ENCODE data around the gene PFN4. TPM values are rescaled to one million over a fixed set of nuclear protein-coding genes. Genes with fewer than 3 reads are reported as not detected.

Gene PFN4
- total and polyA plus RNA-seq, 2 of the 4 experiments (the other 2 are of a cell fraction) = 0.36 to 0.48 TPM

DNA sequence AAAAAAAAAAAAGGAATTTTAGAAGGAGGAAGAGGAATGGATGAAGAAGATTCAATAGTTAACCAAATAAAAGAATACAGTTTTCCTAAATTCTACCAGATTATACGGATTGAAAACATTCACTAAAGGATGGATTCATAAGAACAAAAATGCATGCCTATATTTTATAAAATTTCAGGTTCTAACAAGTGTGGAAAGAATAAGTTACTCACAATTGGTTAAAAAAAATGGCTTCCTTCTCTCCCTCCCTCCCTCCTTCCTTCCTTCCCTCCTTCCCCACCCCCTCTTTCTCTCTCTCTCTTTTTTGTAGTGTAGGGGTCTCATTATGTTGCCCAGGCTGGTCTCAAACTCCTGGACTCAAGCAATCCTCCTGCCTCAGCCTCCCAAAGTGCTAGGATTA is 36.9 kb downstream of the PFN4 start:
- no peak overlapping the region for H3K23ac ChIP-seq (ENCODE audit: low read depth, low read length)
- no CpG with 5 or more reads among the region's 1 CpG for WGBS, 2 experiments (ENCODE audit: extremely low coverage in 2 of 2, insufficient read length in 1 of 2)
- H3K4me2 ChIP-seq (ENCODE audit: low read depth, low read length) = no peak overlapping the region
- no peak overlapping the region for H3K4me3 ChIP-seq (ENCODE audit: insufficient read depth, low read depth, low read length)
- no peak for ATAC-seq (ENCODE audit: low read depth)
- H3K56ac ChIP-seq (ENCODE audit: extremely low read depth, insufficient read depth, low read length) = no peak overlapping the region
- no peak overlapping the region for H3K9ac ChIP-seq (ENCODE audit: low read depth, low read length)
- no peaks in the 10 kb centered on the region for H3K9me3 ChIP-seq (ENCODE audit: control insufficient read depth, insufficient read depth, low read length)
- H3K36me3 ChIP-seq (ENCODE audit: control insufficient read depth, insufficient read depth, low read length) = peaks cover 13% of the 10 kb centered on the region
- H2AFZ ChIP-seq (replicated peaks; ENCODE audit: low read length, poor library complexity) = no peak overlapping the region
- no peak overlapping the region for H2BK15ac ChIP-seq (ENCODE audit: low read depth, low read length)
- no peak overlapping the region for H4K8ac ChIP-seq (ENCODE audit: low read depth in 2 of 2, low read length in 2 of 2)
- H4K5ac ChIP-seq (ENCODE audit: low read depth, low read length) = no peak overlapping the region
- H2BK20ac ChIP-seq (ENCODE audit: low read depth, low read length) = no peak overlapping the region
- BruUV-seq (replicated peaks) = no TSS peak
- no peak overlapping the region for H3K14ac ChIP-seq (replicated peaks; ENCODE audit: low read depth, low read length)
- ChIA-PET CTCF (no interaction called here), POLR2A (ENCODE audit: unreplicated experiment) (no interaction called here)
- no peak overlapping the region for H2BK5ac ChIP-seq (ENCODE audit: low read depth, low read length, poor library complexity, severe bottlenecking)
- dilution Hi-C loops (cut with HindIII; ENCODE audit: low sequenced_read_pairs, unreplicated experiment) = no loop called here
- no peak overlapping the region for H3K27ac ChIP-seq (ENCODE audit: insufficient read depth, low read length)
- no peak overlapping the region for H2AK5ac ChIP-seq (ENCODE audit: low read depth, low read length)
- no peak overlapping the region for H3K18ac ChIP-seq (ENCODE audit: low read depth, low read length)
- TF ChIP-seq RCOR1 (IDR thresholded peaks at IDR 0.05; ENCODE audit: insufficient replicate concordance, low read length) (no peak), POLR2A (IDR thresholded peaks at IDR 0.05; ENCODE audit: low read depth, low read length) (no peak), BHLHE40 (IDR thresholded peaks at IDR 0.05; ENCODE audit: low read depth, low read length) (no peak), MXI1 (IDR thresholded peaks at IDR 0.05; ENCODE audit: borderline replicate concordance, low read depth, low read length) (no peak), CEBPB (IDR thresholded peaks at IDR 0.05; ENCODE audit: low read depth, low read length) (no peak), SMC3 (IDR thresholded peaks at IDR 0.05; ENCODE audit: low read depth, low read length) (no peak), MAZ (IDR thresholded peaks at IDR 0.05; ENCODE audit: borderline replicate concordance, low read depth, low read length) (no peak), RAD21 (IDR thresholded peaks at IDR 0.05; ENCODE audit: low read length) (no peak), CHD1 (IDR thresholded peaks at IDR 0.05; ENCODE audit: low read depth, low read length) (no peak), FOS (IDR thresholded peaks at IDR 0.05; ENCODE audit: low read depth, low read length) (no peak), RFX5 (IDR thresholded peaks at IDR 0.05; ENCODE audit: low read depth, low read length) (no peak), NFE2L2 (IDR thresholded peaks at IDR 0.05; ENCODE audit: low read depth, low read length) (no peak), MAFK (IDR thresholded peaks at IDR 0.05; ENCODE audit: low read depth, low read length) (no peak)
- TF ChIP-seq, protein P1, sequence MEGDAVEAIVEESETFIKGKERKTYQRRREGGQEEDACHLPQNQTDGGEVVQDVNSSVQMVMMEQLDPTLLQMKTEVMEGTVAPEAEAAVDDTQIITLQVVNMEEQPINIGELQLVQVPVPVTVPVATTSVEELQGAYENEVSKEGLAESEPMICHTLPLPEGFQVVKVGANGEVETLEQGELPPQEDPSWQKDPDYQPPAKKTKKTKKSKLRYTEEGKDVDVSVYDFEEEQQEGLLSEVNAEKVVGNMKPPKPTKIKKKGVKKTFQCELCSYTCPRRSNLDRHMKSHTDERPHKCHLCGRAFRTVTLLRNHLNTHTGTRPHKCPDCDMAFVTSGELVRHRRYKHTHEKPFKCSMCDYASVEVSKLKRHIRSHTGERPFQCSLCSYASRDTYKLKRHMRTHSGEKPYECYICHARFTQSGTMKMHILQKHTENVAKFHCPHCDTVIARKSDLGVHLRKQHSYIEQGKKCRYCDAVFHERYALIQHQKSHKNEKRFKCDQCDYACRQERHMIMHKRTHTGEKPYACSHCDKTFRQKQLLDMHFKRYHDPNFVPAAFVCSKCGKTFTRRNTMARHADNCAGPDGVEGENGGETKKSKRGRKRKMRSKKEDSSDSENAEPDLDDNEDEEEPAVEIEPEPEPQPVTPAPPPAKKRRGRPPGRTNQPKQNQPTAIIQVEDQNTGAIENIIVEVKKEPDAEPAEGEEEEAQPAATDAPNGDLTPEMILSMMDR (conservative IDR thresholded peaks at IDR 0.05; ENCODE audit: low read depth, low read length) = no peak
- TF ChIP-seq, protein P2, sequence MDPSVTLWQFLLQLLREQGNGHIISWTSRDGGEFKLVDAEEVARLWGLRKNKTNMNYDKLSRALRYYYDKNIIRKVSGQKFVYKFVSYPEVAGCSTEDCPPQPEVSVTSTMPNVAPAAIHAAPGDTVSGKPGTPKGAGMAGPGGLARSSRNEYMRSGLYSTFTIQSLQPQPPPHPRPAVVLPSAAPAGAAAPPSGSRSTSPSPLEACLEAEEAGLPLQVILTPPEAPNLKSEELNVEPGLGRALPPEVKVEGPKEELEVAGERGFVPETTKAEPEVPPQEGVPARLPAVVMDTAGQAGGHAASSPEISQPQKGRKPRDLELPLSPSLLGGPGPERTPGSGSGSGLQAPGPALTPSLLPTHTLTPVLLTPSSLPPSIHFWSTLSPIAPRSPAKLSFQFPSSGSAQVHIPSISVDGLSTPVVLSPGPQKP (IDR thresholded peaks at IDR 0.05; ENCODE audit: borderline replicate concordance, low read depth, low read length) = no peak
- TF ChIP-seq, protein P3, sequence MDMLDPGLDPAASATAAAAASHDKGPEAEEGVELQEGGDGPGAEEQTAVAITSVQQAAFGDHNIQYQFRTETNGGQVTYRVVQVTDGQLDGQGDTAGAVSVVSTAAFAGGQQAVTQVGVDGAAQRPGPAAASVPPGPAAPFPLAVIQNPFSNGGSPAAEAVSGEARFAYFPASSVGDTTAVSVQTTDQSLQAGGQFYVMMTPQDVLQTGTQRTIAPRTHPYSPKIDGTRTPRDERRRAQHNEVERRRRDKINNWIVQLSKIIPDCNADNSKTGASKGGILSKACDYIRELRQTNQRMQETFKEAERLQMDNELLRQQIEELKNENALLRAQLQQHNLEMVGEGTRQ (IDR thresholded peaks at IDR 0.05; ENCODE audit: low read depth, low read length) = no peak
- H3K4ac ChIP-seq (ENCODE audit: low read depth, low read length) = no peak overlapping the region
- no peak overlapping the region for H4K91ac ChIP-seq (ENCODE audit: insufficient read depth, low read depth, low read length)
- H3K79me1 ChIP-seq (ENCODE audit: low read depth in 1 of 2, low read length in 2 of 2) = peaks cover 12 to 27% of the 10 kb centered on the region in 2 experiments
- no peak overlapping the region for H2AK9ac ChIP-seq (replicated peaks; ENCODE audit: low read depth, low read length, poor library complexity)
- peaks cover 11% of the 10 kb centered on the region for H3K9me1 ChIP-seq (ENCODE audit: insufficient read depth, low read length)
- peaks cover 4% of the 10 kb centered on the region; the same call in 1 of the 2 replicates for H3K4me1 ChIP-seq (ENCODE audit: control insufficient read depth, insufficient read depth, low read length)
- DNase-seq = no peak
- intact Hi-C loops (cut with micrococcal nuclease) = no loop called here
- no peak overlapping the region for H2BK120ac ChIP-seq (ENCODE audit: low read depth, low read length)
- in situ Hi-C loops (cut with MboI; ENCODE audit: low sequenced_read_pairs) = no loop called here
- no peaks in the 10 kb centered on the region for H3K27me3 ChIP-seq (ENCODE audit: control insufficient read depth, insufficient read depth, low read length)
- no peaks in the 10 kb centered on the region for H4K20me1 ChIP-seq (ENCODE audit: insufficient read depth, low read length)
